Stimulated activated CD8-positive, alpha-beta memory T cell treated with anti-CD3 and anti-CD28 coated beads, Interleukin-7, amount 100 ng/mL, for 1 hour (primary cell): Measurements from ENCODE around the gene HSDL2.

Experiments
- DNase-seq, 2 donors: peaks; one replicate each; pipeline ENCODE4 v3.0.0-alpha.2; 2020; ENCODE audit warnings: low read depth in 2 of 2

Gene HSDL2

GRCh38 chr9:112446526-112446925 is 66.6 kb downstream of the HSDL2 start:
- DNase-seq = no peak

GRCh38 chr9:112447283-112447761 is 67.4 kb downstream of the HSDL2 start:
- no peak for DNase-seq

GRCh38 chr9:112462855-112463254 is 82.9 kb downstream of the HSDL2 start:
- no peak for DNase-seq

GRCh38 chr9:112465352-112465751 is 85.4 kb downstream of the HSDL2 start:
- DNase-seq = no peak

- DNase-seq = no peak
These were observed 93.1 kb downstream of the HSDL2 start for GRCh38 chr9:112472996-112473395.

- no peak for DNase-seq
These were observed 94.1 kb downstream of the HSDL2 start for GRCh38 chr9:112473986-112474385.

- no peak for DNase-seq
These were observed 95.4 kb downstream of the HSDL2 start for GRCh38 chr9:112475318-112475717.

- no peak for DNase-seq
These were observed 97.4 kb downstream of the HSDL2 start for GRCh38 chr9:112477330-112477729.

- DNase-seq = no peak
These were observed 99.3 kb downstream of the HSDL2 start for GRCh38 chr9:112479221-112479620.

- no peak for DNase-seq
These were observed 104.7 kb downstream of the HSDL2 start for GRCh38 chr9:112484607-112485006.

GRCh38 chr9:112485574-112485973 is 105.7 kb downstream of the HSDL2 start:
- DNase-seq = no peak

- peak; percentile 52 to 67 for DNase-seq
These were observed 106.5 kb downstream of the HSDL2 start, which contains the start of gene KIAA1958 for GRCh38 chr9:112486221-112487007. TSS of gene KIAA1958 (plus strand) at chr9:112486827. CDS start at chr9:112574081, 87,254 bp downstream.

GRCh38 chr9:112487008-112487798 is 107.3 kb downstream of the HSDL2 start:
- peak in 1 of 2 donors; percentile 21 for DNase-seq

GRCh38 chr9:112487799-112488340 is 108.0 kb downstream of the HSDL2 start:
- DNase-seq = no peak

- DNase-seq = no peak
These were observed 109.2 kb downstream of the HSDL2 start for GRCh38 chr9:112489039-112489546.

GRCh38 chr9:112489876-112490666 is 110.2 kb downstream of the HSDL2 start:
- DNase-seq = no peak

- no peak for DNase-seq
These were observed 113.7 kb downstream of the HSDL2 start for GRCh38 chr9:112493393-112494137.

- no peak for DNase-seq
These were observed 114.2 kb downstream of the HSDL2 start for GRCh38 chr9:112494153-112494552.

GRCh38 chr9:112495614-112496013 is 115.7 kb downstream of the HSDL2 start:
- no peak for DNase-seq

- DNase-seq = no peak
These were observed 116.3 kb downstream of the HSDL2 start for GRCh38 chr9:112496074-112496722.
